Uterus (tissue), 2 donors: Measurements from ENCODE around the gene IFI44.

Source experiments
- POLR2A ChIP-seq, 2 donors: fragments of 450-650 bp; IDR thresholded peaks; one replicate each; pipeline ENCODE4 v1.6.1; 2016; ENCODE audit warnings: antibody characterized with exemption in 2 of 2, mild to moderate bottlenecking in 1 of 2, moderate library complexity in 1 of 2
- TF ChIP-seq, protein P1 (sequence below), 4 experiments: fragments of 200-600 bp in 2 of 4; fragments of 450-650 bp in 2 of 4; sonication (generic) in 2 of 4; IDR thresholded peaks; one replicate each; pipeline ENCODE4 v1.5.1; 2016 to 2019; ENCODE audit warnings: antibody characterized with exemption in 4 of 4, mild to moderate bottlenecking in 2 of 4, moderate library complexity in 1 of 4

DNA sequence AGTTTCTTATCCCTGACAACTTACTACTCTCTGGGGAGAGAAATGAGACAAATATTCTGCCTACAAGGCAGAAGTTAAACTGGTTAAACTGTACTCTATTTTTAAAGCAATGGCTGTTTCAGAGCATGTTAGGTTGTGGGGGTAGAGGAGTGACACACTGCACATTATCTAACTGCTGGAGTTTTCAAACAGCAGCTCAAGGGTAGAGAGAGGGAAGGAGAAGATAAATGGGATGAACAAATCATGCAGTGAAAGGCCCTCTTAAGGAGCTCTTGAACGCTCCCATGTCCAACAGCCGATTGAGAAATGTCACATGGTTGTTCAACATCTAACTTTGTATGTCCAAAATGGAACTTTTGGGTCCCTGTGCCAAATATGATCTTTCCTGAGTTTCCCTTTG is 43.4 kb upstream of the IFI44 start:
- TF ChIP-seq, protein P1, sequence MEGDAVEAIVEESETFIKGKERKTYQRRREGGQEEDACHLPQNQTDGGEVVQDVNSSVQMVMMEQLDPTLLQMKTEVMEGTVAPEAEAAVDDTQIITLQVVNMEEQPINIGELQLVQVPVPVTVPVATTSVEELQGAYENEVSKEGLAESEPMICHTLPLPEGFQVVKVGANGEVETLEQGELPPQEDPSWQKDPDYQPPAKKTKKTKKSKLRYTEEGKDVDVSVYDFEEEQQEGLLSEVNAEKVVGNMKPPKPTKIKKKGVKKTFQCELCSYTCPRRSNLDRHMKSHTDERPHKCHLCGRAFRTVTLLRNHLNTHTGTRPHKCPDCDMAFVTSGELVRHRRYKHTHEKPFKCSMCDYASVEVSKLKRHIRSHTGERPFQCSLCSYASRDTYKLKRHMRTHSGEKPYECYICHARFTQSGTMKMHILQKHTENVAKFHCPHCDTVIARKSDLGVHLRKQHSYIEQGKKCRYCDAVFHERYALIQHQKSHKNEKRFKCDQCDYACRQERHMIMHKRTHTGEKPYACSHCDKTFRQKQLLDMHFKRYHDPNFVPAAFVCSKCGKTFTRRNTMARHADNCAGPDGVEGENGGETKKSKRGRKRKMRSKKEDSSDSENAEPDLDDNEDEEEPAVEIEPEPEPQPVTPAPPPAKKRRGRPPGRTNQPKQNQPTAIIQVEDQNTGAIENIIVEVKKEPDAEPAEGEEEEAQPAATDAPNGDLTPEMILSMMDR (IDR thresholded peaks at IDR 0.05) = no peak
- TF ChIP-seq POLR2A (IDR thresholded peaks at IDR 0.05) = no peak
